Stomach (tissue), 4 donors: Measurements from ENCODE around the gene TCFL5.

Experiments
- CTCF ChIP-seq, 7 experiments: fragments of 450-650 bp in 4 of 7; fragments of 200-600 bp in 3 of 7; sonication (generic) in 3 of 7; IDR thresholded peaks; one replicate each; pipeline ENCODE4 v1.5.1; 2016 to 2019; ENCODE audit warnings: antibody characterized with exemption in 7 of 7, control low read depth in 2 of 7, mild to moderate bottlenecking in 1 of 7
- POLR2A ChIP-seq, 4 donors: fragments of 450-650 bp; IDR thresholded peaks; one replicate each; pipeline ENCODE4 v1.6.1; 2016; ENCODE audit warnings: antibody characterized with exemption in 4 of 4, control low read depth in 2 of 4, mild to moderate bottlenecking in 1 of 4, moderate library complexity in 1 of 4
- POLR2AphosphoS5 ChIP-seq, 3 donors: sonication (generic); formaldehyde crosslinking; IDR thresholded peaks; one replicate each; pipeline ENCODE4 v1.6.1; 2016; ENCODE audit warnings: antibody characterized with exemption in 3 of 3

GRCh38 chr20:62813588-62813987 is 48.0 kb downstream of the TCFL5 start:
- no peak for TF ChIP-seq CTCF (IDR thresholded peaks at IDR 0.05)
- no peak for TF ChIP-seq POLR2A (IDR thresholded peaks at IDR 0.05)
- TF ChIP-seq POLR2AphosphoS5 (IDR thresholded peaks at IDR 0.05), result no peak
